ENCODE results near the gene TRIM17.

Gene TRIM17, protein sequence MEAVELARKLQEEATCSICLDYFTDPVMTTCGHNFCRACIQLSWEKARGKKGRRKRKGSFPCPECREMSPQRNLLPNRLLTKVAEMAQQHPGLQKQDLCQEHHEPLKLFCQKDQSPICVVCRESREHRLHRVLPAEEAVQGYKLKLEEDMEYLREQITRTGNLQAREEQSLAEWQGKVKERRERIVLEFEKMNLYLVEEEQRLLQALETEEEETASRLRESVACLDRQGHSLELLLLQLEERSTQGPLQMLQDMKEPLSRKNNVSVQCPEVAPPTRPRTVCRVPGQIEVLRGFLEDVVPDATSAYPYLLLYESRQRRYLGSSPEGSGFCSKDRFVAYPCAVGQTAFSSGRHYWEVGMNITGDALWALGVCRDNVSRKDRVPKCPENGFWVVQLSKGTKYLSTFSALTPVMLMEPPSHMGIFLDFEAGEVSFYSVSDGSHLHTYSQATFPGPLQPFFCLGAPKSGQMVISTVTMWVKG

DNA sequence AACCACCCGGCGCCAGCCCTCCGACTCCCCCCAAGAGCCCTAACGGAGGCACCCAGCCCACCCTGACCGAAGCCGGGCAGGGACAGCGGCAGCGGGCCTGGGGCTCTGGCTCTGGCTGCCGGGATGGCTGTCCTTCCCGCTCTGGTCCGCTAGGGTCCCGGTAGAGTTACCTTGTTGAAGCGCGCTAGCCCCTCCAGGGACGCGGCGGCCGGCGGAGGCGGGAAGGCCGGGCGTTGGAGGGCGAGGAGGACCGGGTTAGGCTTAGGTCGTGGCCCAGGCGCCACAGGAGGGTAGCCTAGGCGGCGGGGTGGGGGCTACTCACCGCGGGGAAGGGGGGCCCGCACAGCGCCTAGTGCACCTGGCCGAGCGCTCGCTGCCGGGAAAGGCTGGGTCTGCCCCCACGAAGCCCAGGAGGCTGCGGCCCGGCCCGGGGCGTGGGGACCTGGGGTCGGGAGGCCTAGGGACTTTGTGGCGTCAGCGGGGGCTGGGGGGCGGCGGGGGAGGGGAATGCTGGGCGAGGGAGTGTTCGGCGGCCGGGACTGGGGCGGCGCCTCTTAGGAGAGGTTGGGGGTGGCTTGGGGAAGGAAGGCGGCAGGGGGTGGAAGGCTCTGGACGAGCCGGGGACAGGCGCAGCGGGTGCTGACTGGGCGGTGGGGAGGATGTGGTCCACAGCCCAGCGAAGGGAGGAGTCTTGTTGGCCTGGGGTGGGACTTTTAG is at the start of gene TRIM17:
Gene TRIM17 (minus strand): TSS at position 645 of the 717 bp plus-strand sequence. CDS start 1,789 bp downstream, outside the sequence.
- in situ Hi-C loops (cut with MboI; ENCODE audit: low pct_unique_long_range_greater_than_20kb, low sequenced_read_pairs, unreplicated experiment): no loop called here
- TF ChIP-seq, protein P1, sequence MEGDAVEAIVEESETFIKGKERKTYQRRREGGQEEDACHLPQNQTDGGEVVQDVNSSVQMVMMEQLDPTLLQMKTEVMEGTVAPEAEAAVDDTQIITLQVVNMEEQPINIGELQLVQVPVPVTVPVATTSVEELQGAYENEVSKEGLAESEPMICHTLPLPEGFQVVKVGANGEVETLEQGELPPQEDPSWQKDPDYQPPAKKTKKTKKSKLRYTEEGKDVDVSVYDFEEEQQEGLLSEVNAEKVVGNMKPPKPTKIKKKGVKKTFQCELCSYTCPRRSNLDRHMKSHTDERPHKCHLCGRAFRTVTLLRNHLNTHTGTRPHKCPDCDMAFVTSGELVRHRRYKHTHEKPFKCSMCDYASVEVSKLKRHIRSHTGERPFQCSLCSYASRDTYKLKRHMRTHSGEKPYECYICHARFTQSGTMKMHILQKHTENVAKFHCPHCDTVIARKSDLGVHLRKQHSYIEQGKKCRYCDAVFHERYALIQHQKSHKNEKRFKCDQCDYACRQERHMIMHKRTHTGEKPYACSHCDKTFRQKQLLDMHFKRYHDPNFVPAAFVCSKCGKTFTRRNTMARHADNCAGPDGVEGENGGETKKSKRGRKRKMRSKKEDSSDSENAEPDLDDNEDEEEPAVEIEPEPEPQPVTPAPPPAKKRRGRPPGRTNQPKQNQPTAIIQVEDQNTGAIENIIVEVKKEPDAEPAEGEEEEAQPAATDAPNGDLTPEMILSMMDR (IDR thresholded peaks at IDR 0.05; ENCODE audit: extremely low read depth, insufficient read depth, missing control alignments): no peak
- DNase-seq (ENCODE audit: low spot score): peak; percentile 64

DNA sequence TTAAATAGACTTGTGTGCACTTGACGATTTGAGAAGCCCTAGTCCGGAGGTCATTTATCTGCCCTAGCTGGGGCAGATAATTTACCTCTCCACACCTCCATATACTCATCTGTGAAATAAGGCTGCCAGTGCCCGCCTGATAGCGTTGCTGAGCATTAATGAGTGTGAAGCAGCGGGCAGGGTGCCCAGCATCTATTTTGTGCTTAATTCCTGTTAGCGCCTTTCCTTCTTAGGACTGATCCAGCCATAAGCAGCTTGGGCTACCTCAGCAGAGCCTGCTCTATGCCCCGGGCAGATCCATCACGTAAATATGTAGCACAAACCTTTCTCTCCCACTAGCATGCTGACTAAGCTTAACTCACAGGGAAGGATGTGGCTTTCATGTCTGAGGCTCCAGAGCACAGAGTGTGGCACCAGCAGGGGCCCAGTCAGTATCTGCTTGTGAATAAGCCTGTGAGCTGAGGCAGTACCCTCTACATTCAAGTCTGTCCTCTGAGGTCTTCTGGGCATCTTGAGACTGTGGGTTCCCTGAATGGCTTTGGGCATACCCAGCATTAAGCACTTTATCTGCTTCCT is 49.0 kb upstream of the TRIM17 start:
- in situ Hi-C loops (cut with MboI; ENCODE audit: low pct_unique_long_range_greater_than_20kb, low sequenced_read_pairs, unreplicated experiment): no loop called here
- TF ChIP-seq, protein P1 (IDR thresholded peaks at IDR 0.05; ENCODE audit: extremely low read depth, insufficient read depth, missing control alignments): no peak

GRCh38 chr1:228465141-228465540 is 48.5 kb upstream of the TRIM17 start:
- TF ChIP-seq, protein P1 (IDR thresholded peaks at IDR 0.05; ENCODE audit: extremely low read depth, insufficient read depth, missing control alignments): no peak
- in situ Hi-C loops (cut with MboI; ENCODE audit: low pct_unique_long_range_greater_than_20kb, low sequenced_read_pairs, unreplicated experiment): no loop called here
- no peak for DNase-seq (ENCODE audit: low spot score)

More for the DNA sequence above, 49.0 kb upstream of the TRIM17 start:
- DNase-seq (ENCODE audit: low spot score): no peak

DNA sequence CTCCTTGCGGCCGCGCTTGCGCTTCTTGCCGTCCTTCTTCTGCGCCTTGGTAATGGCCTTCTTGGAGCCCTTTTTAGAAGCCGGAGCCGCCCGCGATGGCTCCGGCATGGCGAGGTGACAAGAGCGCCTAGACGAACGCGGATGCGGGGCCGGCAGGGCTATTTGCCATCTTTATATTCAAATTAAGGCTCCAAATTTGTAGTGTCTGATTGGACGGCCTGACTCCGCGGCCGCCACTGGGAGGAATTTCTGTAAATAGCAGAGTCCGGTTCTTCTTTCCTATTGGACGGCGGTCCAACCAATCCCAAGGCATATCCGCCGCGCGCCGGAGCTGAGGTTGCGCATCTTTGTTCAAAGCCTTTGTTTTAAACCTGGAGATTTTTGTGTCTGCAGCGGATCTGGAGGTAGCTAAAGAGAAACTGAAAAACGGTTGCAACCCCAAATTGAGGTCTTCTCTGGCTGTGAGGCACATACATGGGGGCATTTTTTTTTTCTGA is 47.9 kb upstream of the TRIM17 start:
- in situ Hi-C loops (cut with MboI; ENCODE audit: low pct_unique_long_range_greater_than_20kb, low sequenced_read_pairs, unreplicated experiment): no loop called here
- peak; percentile 87 for DNase-seq (ENCODE audit: low spot score)
- TF ChIP-seq, protein P1 (IDR thresholded peaks at IDR 0.05; ENCODE audit: extremely low read depth, insufficient read depth, missing control alignments): no peak

GRCh38 chr1:228463559-228464455 is 47.1 kb upstream of the TRIM17 start:
- in situ Hi-C loops (cut with MboI; ENCODE audit: low pct_unique_long_range_greater_than_20kb, low sequenced_read_pairs, unreplicated experiment): no loop called here
- TF ChIP-seq, protein P1 (IDR thresholded peaks at IDR 0.05; ENCODE audit: extremely low read depth, insufficient read depth, missing control alignments): peak; percentile 32
- DNase-seq (ENCODE audit: low spot score): peak; percentile 69

Measured in GM13977 (cell line).